Stomach (tissue), 9 donors: Measurements from ENCODE around the gene MYL7. TPM values are rescaled to one million over a fixed set of nuclear protein-coding genes. Genes with fewer than 3 reads are reported as not detected.
"Not testable (repeated sequence)": the region's sequence is repeated elsewhere in the genome, so short reads cannot be mapped to it uniquely, and the experiment has no call there.

ENCODE experiments used
- DNase-seq, 2 donors: peaks; one replicate each; pipeline versions ENCODE4 v3.0.0 to v3.0.0-alpha.2; 2013 to 2019
- H3K27ac ChIP-seq, 5 donors: fragments of 200-600 bp in 4 of 5; sonication (generic) in 4 of 5; one replicate each; pipeline ENCODE4 v1.5.1; 2013 to 2019; ENCODE audit warnings: mild to moderate bottlenecking in 1 of 5, moderate library complexity in 1 of 5
- H3K27me3 ChIP-seq, 3 donors: fragments of 200-600 bp; sonication (generic); one replicate each; pipeline ENCODE4 v1.5.1; 2017 to 2019; ENCODE audit warnings: mixed run types in 1 of 3
- H3K36me3 ChIP-seq, 4 donors: fragments of 200-600 bp; sonication (generic); 1 replicate in 3 of 4; 2 replicates in 1 of 4; pipeline ENCODE4 v1.5.1; 2016 to 2019
- H3K4me1 ChIP-seq, 4 donors: fragments of 200-600 bp; sonication (generic); one replicate each; pipeline ENCODE4 v1.5.1; 2016 to 2019
- H3K4me3 ChIP-seq, 4 donors: fragments of 200-600 bp; sonication (generic) in 3 of 4; one replicate each; pipeline ENCODE4 v1.5.1; 2016 to 2019; ENCODE audit warnings: mild to moderate bottlenecking in 1 of 4
- H3K9me3 ChIP-seq, 4 donors: fragments of 200-600 bp; sonication (generic); one replicate each; pipeline ENCODE4 v1.5.1; 2016 to 2019
- CTCF ChIP-seq, 7 experiments: fragments of 450-650 bp in 4 of 7; fragments of 200-600 bp in 3 of 7; sonication (generic) in 3 of 7; IDR thresholded peaks; one replicate each; pipeline ENCODE4 v1.5.1; 2016 to 2019; ENCODE audit warnings: antibody characterized with exemption in 7 of 7, control low read depth in 2 of 7, mild to moderate bottlenecking in 1 of 7
- EP300 ChIP-seq: sonication (generic); formaldehyde crosslinking; IDR thresholded peaks from one replicate; pipeline ENCODE4 v1.6.1; 2017; ENCODE audit warnings: antibody characterized with exemption
- POLR2A ChIP-seq, 4 donors: fragments of 450-650 bp; IDR thresholded peaks; one replicate each; pipeline ENCODE4 v1.6.1; 2016; ENCODE audit warnings: antibody characterized with exemption in 4 of 4, control low read depth in 2 of 4, mild to moderate bottlenecking in 1 of 4, moderate library complexity in 1 of 4
- POLR2AphosphoS5 ChIP-seq, 3 donors: sonication (generic); formaldehyde crosslinking; IDR thresholded peaks; one replicate each; pipeline ENCODE4 v1.6.1; 2016; ENCODE audit warnings: antibody characterized with exemption in 3 of 3
- WGBS, 5 donors: extraction: QIAGEN DNeasy Blood & Tissue Kit in 3 of 5; methylation state at CpG; one replicate each; pipeline versions ENCODE4 v1.1.5 to v1.1.7; 2013 to 2018; 5-methylcytosine and 5-hydroxymethylcytosine counted together
- intact Hi-C: fragments of 100-400 bp; cut with DNase I; formaldehyde crosslinking; loops from one replicate; pipeline ENCODE4 v1.15.1; 2023; ENCODE audit warnings: low total_unique reads
- polyA plus RNA-seq, 3 donors: library from polyadenylated mRNA; stranded (reverse); fragments of 200-250 nt; gene quantifications; one replicate each; pipeline ENCODE4 v1.2.3, GENCODE V29; 2013
- total RNA-seq, 5 donors: library from RNA; depleted of rRNA; stranded (reverse); fragments of >200 nt; gene quantifications; one replicate each; pipeline versions ENCODE4 v1.1.0 to v1.2.3, GENCODE V29; 2014 to 2016
- donor health status: healthy with polysubstance abuse.
- donor health status: Bipolar disorder and iron deficiency.
- donor health status: healthy.

The MYL7 gene
- total and polyA plus RNA-seq, 8 donors, result 2.2 TPM; not detected in 7

GRCh38 chr7:44180631-44181030 lies 39.5 kb upstream of the MYL7 start:
- H3K27me3 ChIP-seq, result peaks cover 0 to 23% (median 4%) of the 10 kb centered on the region in 3 donors
- H3K27ac ChIP-seq, result no peak overlapping the region
- intact Hi-C loops, result no loop called here
- no peaks in the 10 kb centered on the region for H3K4me1 ChIP-seq
- no peak for DNase-seq
- H3K4me3 ChIP-seq, result no peak overlapping the region
- TF ChIP-seq EP300 (no peak), CTCF (IDR thresholded peaks at IDR 0.05) (no peak), POLR2A (IDR thresholded peaks at IDR 0.05) (no peak), POLR2AphosphoS5 (IDR thresholded peaks at IDR 0.05) (no peak)
- H3K9me3 ChIP-seq, result peaks cover 0 to 17% (median 11%) of the 10 kb centered on the region in 4 donors
- H3K36me3 ChIP-seq, result peaks cover 0 to 6% (median 0%) of the 10 kb centered on the region in 4 donors
- 45 to 56% (median 52%) methylated on average over 3 of the region's 3 CpGs for WGBS, 5 donors

GRCh38 chr7:44177570-44178131 lies 36.5 kb upstream of the MYL7 start:
- intact Hi-C loops, result no loop called here
- Histone ChIP-seq H3K27ac (no peak overlapping the region), H3K9me3 (peaks cover 0 to 11% (median 5%) of the 10 kb centered on the region in 4 donors), H3K4me1 (no peaks in the 10 kb centered on the region), H3K4me3 (no peak overlapping the region), H3K27me3 (peaks cover 0 to 20% (median 4%) of the 10 kb centered on the region in 3 donors), H3K36me3 (peaks cover 0 to 2% (median 0%) of the 10 kb centered on the region in 4 donors)
- no peak for TF ChIP-seq POLR2AphosphoS5 (IDR thresholded peaks at IDR 0.05)
- TF ChIP-seq CTCF (IDR thresholded peaks at IDR 0.05), result no peak
- no peak for TF ChIP-seq POLR2A (IDR thresholded peaks at IDR 0.05)
- TF ChIP-seq EP300, result no peak
- DNase-seq, result no peak
- WGBS, 5 donors, result 51 to 63% (median 56%) methylated on average over 4 of the region's 4 CpGs

GRCh38 chr7:44176486-44176885 lies 35.4 kb upstream of the MYL7 start:
- TF ChIP-seq POLR2AphosphoS5 (IDR thresholded peaks at IDR 0.05) (no peak), POLR2A (IDR thresholded peaks at IDR 0.05) (no peak), CTCF (IDR thresholded peaks at IDR 0.05) (no peak), EP300 (no peak)
- Histone ChIP-seq H3K4me1 (no peaks in the 10 kb centered on the region), H3K27ac (no peak overlapping the region), H3K9me3 (no peaks in the 10 kb centered on the region), H3K4me3 (no peak overlapping the region), H3K27me3 (peaks cover 0 to 20% (median 7%) of the 10 kb centered on the region in 3 donors), H3K36me3 (no peaks in the 10 kb centered on the region)
- 62 to 73% (median 68%) methylated on average over 7 of the region's 7 CpGs for WGBS, 5 donors
- intact Hi-C loops, result no loop called here
- no peak for DNase-seq

- H3K4me1 ChIP-seq, result no peaks in the 10 kb centered on the region
- TF ChIP-seq CTCF (IDR thresholded peaks at IDR 0.05) (no peak), POLR2AphosphoS5 (IDR thresholded peaks at IDR 0.05) (no peak), EP300 (no peak), POLR2A (IDR thresholded peaks at IDR 0.05) (no peak)
- intact Hi-C loops, result no loop called here
- no peak overlapping the region for H3K27ac ChIP-seq
- H3K27me3 ChIP-seq, result peaks cover 0 to 15% (median 7%) of the 10 kb centered on the region in 3 donors
- H3K9me3 ChIP-seq, result no peaks in the 10 kb centered on the region
- WGBS, 5 donors, result 79 to 91% (median 80%) methylated on average over 3 of the region's 3 CpGs
- DNase-seq, result no peak
- H3K36me3 ChIP-seq, result no peaks in the 10 kb centered on the region
- H3K4me3 ChIP-seq, result no peak overlapping the region
Observed at GRCh38 chr7:44175730-44176129, 34.6 kb upstream of the MYL7 start.

- H3K9me3 ChIP-seq, H3K27ac ChIP-seq, H3K4me3 ChIP-seq, H3K36me3 ChIP-seq, DNase-seq, intact Hi-C loops, H3K4me1 ChIP-seq: not testable (repeated sequence)
- H3K27me3 ChIP-seq, result peaks cover 0 to 13% (median 7%) of the 10 kb centered on the region in 3 donors
- WGBS, 5 donors, result 50 to 86% (median 63%) methylated on average over 1 of the region's 1 CpG
Observed at GRCh38 chr7:44174694-44174948, 33.5 kb upstream of the MYL7 start.
